ENCODE results near the gene SOD1.

DNA sequence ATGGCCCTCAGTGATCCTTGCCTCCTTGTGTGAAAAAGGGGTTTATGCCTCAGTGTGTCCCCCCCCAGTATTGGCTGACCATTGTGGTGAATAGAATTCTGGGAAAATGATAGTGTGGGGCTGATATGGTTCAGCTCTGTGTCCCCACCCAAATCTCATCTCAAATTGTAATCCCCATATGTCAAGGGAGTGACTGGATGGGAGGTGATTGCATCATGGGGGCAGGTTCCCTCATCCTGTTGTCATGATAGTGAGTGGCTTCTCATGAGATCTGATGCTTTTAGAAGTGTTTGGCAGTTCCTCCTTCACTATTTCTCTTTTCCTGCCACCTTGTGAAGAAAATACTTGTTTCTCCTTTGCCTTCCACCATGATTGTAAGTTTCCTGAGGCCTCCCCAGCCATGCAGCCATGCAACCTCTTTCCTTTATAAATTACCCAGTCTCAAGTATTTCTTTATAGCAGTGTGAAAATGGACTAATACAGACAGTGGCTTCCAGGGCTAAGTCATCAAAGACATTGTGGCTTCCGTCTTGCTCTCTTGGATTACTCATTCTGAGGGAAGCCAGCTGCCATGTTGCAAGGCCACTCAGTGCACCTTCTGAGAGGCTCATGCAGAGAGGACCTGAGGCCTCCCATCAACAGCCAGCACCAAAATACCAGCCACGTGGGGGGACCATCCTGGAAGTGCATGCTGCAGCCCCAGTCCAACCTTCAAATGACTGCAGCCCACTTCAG is 40.6 kb upstream of the SOD1 start:
- no peak for TF ChIP-seq EGR1 (IDR thresholded peaks at IDR 0.05; ENCODE audit: borderline replicate concordance, low read depth, low read length)
- no peak for TF ChIP-seq ATF3 (IDR thresholded peaks at IDR 0.05; ENCODE audit: insufficient read depth, low read depth, low read length)
- TF ChIP-seq, protein P1, sequence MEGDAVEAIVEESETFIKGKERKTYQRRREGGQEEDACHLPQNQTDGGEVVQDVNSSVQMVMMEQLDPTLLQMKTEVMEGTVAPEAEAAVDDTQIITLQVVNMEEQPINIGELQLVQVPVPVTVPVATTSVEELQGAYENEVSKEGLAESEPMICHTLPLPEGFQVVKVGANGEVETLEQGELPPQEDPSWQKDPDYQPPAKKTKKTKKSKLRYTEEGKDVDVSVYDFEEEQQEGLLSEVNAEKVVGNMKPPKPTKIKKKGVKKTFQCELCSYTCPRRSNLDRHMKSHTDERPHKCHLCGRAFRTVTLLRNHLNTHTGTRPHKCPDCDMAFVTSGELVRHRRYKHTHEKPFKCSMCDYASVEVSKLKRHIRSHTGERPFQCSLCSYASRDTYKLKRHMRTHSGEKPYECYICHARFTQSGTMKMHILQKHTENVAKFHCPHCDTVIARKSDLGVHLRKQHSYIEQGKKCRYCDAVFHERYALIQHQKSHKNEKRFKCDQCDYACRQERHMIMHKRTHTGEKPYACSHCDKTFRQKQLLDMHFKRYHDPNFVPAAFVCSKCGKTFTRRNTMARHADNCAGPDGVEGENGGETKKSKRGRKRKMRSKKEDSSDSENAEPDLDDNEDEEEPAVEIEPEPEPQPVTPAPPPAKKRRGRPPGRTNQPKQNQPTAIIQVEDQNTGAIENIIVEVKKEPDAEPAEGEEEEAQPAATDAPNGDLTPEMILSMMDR (IDR thresholded peaks at IDR 0.05; ENCODE audit: control extremely low read depth in 1 of 3, insufficient read depth in 1 of 3, low read depth in 1 of 3, low read length in 3 of 3): no peak
- TF ChIP-seq GABPA (IDR thresholded peaks at IDR 0.05; ENCODE audit: borderline replicate concordance, insufficient read depth, low read length): no peak
- TF ChIP-seq SP4 (IDR thresholded peaks at IDR 0.05; ENCODE audit: low read length): no peak
- no peak for TF ChIP-seq RAD21 (IDR thresholded peaks at IDR 0.05 in 1 of 2, conservative IDR thresholded peaks at IDR 0.05 in 1 of 2; ENCODE audit: low read depth in 2 of 2, low read length in 2 of 2)
- no peak for TF ChIP-seq TEAD4 (IDR thresholded peaks at IDR 0.05; ENCODE audit: low read depth, low read length)
